H1 (cell line): ENCODE measurements around the gene CDC27. TPM values are rescaled to one million over a fixed set of nuclear protein-coding genes. Genes with fewer than 3 reads are reported as not detected.

Source experiments
- ATF2 ChIP-seq: IDR thresholded peaks from 2 replicates; pipeline ENCODE4 v1.6.1; 2012; ENCODE audit warnings: low read length, inconsistent platforms
- BRCA1 ChIP-seq: IDR thresholded peaks from 2 replicates; pipeline ENCODE4 v1.6.1; 2012; ENCODE audit warnings: low read depth, low read length, improper control_type of control experiment
- CHD7 ChIP-seq: fragments of 300-600 bp; sonication (generic); IDR thresholded peaks from 2 replicates; pipeline ENCODE4 v1.7.1; 2012; ENCODE audit warnings: low read length, moderate library complexity, mild to moderate bottlenecking, inconsistent platforms; ENCODE audit not compliant: insufficient replicate concordance
- CTBP2 ChIP-seq: IDR thresholded peaks from 2 replicates; pipeline ENCODE4 v1.7.0; 2011; ENCODE audit warnings: borderline replicate concordance, mild to moderate bottlenecking, moderate library complexity, mixed read lengths, low read length; ENCODE audit not compliant: insufficient read depth, insufficient read length
- SAP30 ChIP-seq: fragments of 300-600 bp; sonication (generic); IDR thresholded peaks from 2 replicates; pipeline ENCODE4 v1.7.1; 2012; ENCODE audit warnings: low read length, moderate library complexity, mild to moderate bottlenecking, inconsistent platforms; ENCODE audit not compliant: insufficient read depth, insufficient replicate concordance
- polyA plus RNA-seq, 7 experiments: library from polyadenylated mRNA; depleted of rRNA in 3 of 7; stranded (reverse) in 5 of 7; unstranded in 2 of 7; fragments of >200 nt in 5 of 7; fragments of 200-250 nt in 2 of 7; gene quantifications; 1 replicate in 5 of 7; 2 replicates in 1 of 7; 4 replicates in 1 of 7; pipeline versions ENCODE4 v1.2.1 to v1.2.3, GENCODE V29; 2011 to 2013; ENCODE audit warnings: missing spikeins in 2 of 7, mixed read lengths in 2 of 7
- total RNA-seq: library from RNA; stranded (reverse); fragmentation: NEBNext Ultra II Directional; extraction: Animal tissue kit (Norgen Biotek cat#: 25700); gene quantifications from 2 replicates; pipeline ENCODE4 v1.2.1, GENCODE V29; 2021

The CDC27 gene
- total and polyA plus RNA-seq, 2 of the 8 experiments (the other 6 are each of a cell fraction or from before 2014, with no cell fraction given), result 41.9 to 87.5 TPM

- TF ChIP-seq CTBP2, result no peak
- no peak for TF ChIP-seq SAP30
- no peak for TF ChIP-seq CHD7
- no peak for TF ChIP-seq BRCA1
- TF ChIP-seq ATF2, result no peak
These were observed 42.8 kb upstream of the CDC27 start (continued) for GRCh38 chr17:47231866-47232265.
